ENCODE measurements around the gene MYZAP.

MYZAP gene

DNA sequence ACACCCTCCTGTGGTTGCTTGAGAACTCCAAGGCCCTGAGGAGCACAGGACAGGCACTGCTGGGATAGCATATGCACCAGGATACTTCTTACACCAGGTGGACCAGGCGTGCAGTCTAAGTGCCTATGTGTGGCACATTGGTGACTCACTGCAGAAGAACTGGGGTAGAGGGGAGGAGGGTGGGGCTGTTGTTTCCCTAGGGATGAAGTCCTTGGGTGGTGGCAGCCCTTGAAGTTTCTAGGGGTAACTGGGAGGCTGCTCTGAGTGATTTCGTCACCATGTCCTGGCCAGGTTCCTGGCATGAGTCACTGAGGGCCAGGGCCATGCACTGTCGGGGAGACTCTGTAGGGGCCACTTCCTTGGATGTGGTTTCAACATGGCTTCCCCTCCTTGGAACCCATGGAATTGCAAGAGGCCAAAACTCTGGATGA lies 15.9 kb downstream of the MYZAP start:
- no peaks in the 10 kb centered on the region for H3K79me1 ChIP-seq (replicated peaks; ENCODE audit: low read length, poor library complexity, severe bottlenecking)
- WGBS: 67% methylated on average over 3 of the region's 3 CpGs
- no peak overlapping the region for H2BK12ac ChIP-seq (ENCODE audit: low read length in 2 of 2)

DNA sequence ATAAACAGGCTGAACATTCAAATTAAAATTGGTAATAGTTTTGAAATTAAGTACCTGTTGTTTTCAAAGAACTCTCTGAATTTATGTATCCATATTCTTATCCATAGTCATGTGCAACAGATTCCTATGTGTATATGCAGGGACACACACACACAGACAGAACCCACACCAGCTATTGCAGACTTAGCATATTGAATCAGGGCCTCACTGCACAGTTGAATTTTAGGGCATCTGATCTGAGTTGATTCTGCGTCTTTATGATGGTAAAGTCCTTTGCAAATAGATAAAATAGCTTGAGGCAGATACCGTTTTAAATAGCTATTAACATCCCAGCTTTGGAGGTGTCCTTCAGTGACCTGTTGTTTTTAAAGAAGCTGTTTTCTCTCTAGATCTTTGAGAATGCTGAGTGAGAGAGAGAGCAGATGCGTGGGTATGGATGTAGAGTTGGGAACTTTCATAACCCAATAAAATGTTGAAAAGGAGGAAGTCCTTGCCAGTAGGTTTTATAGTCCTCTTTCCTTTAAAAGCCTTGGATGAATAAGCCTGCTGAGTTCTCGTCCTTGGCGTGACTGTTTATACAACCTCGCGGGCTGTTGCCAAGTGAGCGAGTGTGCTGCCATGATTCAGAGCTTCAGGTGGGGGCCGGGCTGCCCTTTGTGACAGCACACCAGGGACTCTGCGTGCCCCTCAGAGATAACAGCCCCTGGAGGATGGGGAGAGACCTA lies 18.3 kb downstream of the MYZAP start:
- Histone ChIP-seq H4K8ac (ENCODE audit: low read length) (no peak overlapping the region), H4K91ac (ENCODE audit: low read length) (no peak overlapping the region), H3K23ac (ENCODE audit: low read length in 2 of 2) (no peak overlapping the region), H3K79me1 (replicated peaks; ENCODE audit: low read length, poor library complexity, severe bottlenecking) (no peaks in the 10 kb centered on the region), H3K27ac (ENCODE audit: low read length, poor library complexity, severe bottlenecking) (no peak overlapping the region), H3K9me3 (ENCODE audit: control insufficient read depth, low read length) (no peaks in the 10 kb centered on the region), H2BK15ac (ENCODE audit: low read depth, poor library complexity, severe bottlenecking) (no peak overlapping the region), H3K4me1 (ENCODE audit: control insufficient read depth, insufficient read depth, low read depth, low read length) (peaks cover 7% of the 10 kb centered on the region), H3K4me3 (ENCODE audit: insufficient read depth in 1 of 2, low read depth in 1 of 2, low read length in 2 of 2) (no peak overlapping the region), H2BK5ac (ENCODE audit: low read depth, low read length, poor library complexity, severe bottlenecking) (no peak overlapping the region), H3K4ac (ENCODE audit: low read depth in 1 of 2, low read length in 2 of 2) (no peak overlapping the region), H2AFZ (ENCODE audit: low read depth, low read length) (peak overlapping the region; percentile 36), H3K4me2 (ENCODE audit: low read length, poor library complexity, severe bottlenecking) (peak overlapping the region; percentile 33), H3K14ac (ENCODE audit: low read length in 2 of 2) (no peak overlapping the region), H3K18ac (ENCODE audit: low read depth in 1 of 2, low read length in 2 of 2) (no peak overlapping the region), H3K27me3 (ENCODE audit: control insufficient read depth in 1 of 2, insufficient read depth in 1 of 2, low read length in 2 of 2) (no peaks in the 10 kb centered on the region), H3K9ac (ENCODE audit: low read length) (no peak overlapping the region), H2AK5ac (ENCODE audit: low read length, severe bottlenecking) (no peak overlapping the region), H2BK12ac (ENCODE audit: low read length in 2 of 2) (no peak overlapping the region), H2BK120ac (ENCODE audit: low read depth, low read length) (no peak overlapping the region), H3K36me3 (ENCODE audit: control insufficient read depth in 1 of 2, insufficient read depth in 2 of 2, low read depth in 1 of 2, low read length in 2 of 2) (no peaks in the 10 kb centered on the region)
- DNase-seq: peak; percentile 19
- 43% methylated on average over 10 of the region's 10 CpGs for WGBS

More for the DNA sequence above, 15.9 kb downstream of the MYZAP start:
- Histone ChIP-seq H2BK15ac (ENCODE audit: low read depth, poor library complexity, severe bottlenecking) (no peak overlapping the region), H3K18ac (ENCODE audit: low read depth in 1 of 2, low read length in 2 of 2) (no peak overlapping the region), H3K9ac (ENCODE audit: low read length) (no peak overlapping the region), H2AK5ac (ENCODE audit: low read length, severe bottlenecking) (no peak overlapping the region), H3K14ac (ENCODE audit: low read length in 2 of 2) (no peak overlapping the region), H3K4me3 (ENCODE audit: insufficient read depth in 1 of 2, low read depth in 1 of 2, low read length in 2 of 2) (no peak overlapping the region), H3K27me3 (ENCODE audit: control insufficient read depth in 1 of 2, insufficient read depth in 1 of 2, low read length in 2 of 2) (peaks cover 0 to 4% of the 10 kb centered on the region in 2 experiments), H2AFZ (ENCODE audit: low read depth, low read length) (no peak overlapping the region), H4K91ac (ENCODE audit: low read length) (no peak overlapping the region), H3K4ac (ENCODE audit: low read depth in 1 of 2, low read length in 2 of 2) (no peak overlapping the region), H4K8ac (ENCODE audit: low read length) (no peak overlapping the region), H3K4me1 (ENCODE audit: control insufficient read depth, insufficient read depth, low read depth, low read length) (peaks cover 7% of the 10 kb centered on the region), H2BK120ac (ENCODE audit: low read depth, low read length) (no peak overlapping the region), H3K27ac (ENCODE audit: low read length, poor library complexity, severe bottlenecking) (no peak overlapping the region), H2BK5ac (ENCODE audit: low read depth, low read length, poor library complexity, severe bottlenecking) (no peak overlapping the region), H3K4me2 (ENCODE audit: low read length, poor library complexity, severe bottlenecking) (no peak overlapping the region), H3K9me3 (ENCODE audit: control insufficient read depth, low read length) (no peaks in the 10 kb centered on the region), H3K36me3 (ENCODE audit: control insufficient read depth in 1 of 2, insufficient read depth in 2 of 2, low read depth in 1 of 2, low read length in 2 of 2) (no peaks in the 10 kb centered on the region), H3K23ac (ENCODE audit: low read length in 2 of 2) (no peak overlapping the region)
- peak; percentile 10 for DNase-seq

DNA sequence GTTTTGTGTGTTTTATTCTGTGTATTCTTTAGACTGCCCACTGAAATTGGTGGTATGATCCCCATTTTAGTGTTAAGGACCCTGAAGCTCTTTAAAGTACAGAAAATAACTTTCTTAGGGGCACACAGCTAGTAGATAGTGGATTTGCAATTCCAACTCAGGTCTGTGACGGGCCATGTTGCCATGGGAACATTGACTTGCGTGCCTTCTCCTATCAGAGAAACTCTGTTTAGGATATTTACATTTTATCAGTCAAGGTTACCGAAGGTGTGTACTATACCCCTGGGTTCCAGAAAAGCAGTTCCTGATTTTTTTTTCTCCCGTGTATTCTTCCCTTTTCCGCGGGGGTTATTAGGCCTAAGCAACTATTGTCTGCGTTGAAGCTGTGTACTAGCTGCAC lies 19.4 kb downstream of the MYZAP start:
- no peak overlapping the region for H3K18ac ChIP-seq (ENCODE audit: low read depth in 1 of 2, low read length in 2 of 2)
- no peaks in the 10 kb centered on the region for H3K36me3 ChIP-seq (ENCODE audit: control insufficient read depth in 1 of 2, insufficient read depth in 2 of 2, low read depth in 1 of 2, low read length in 2 of 2)
- H3K4ac ChIP-seq (ENCODE audit: low read depth in 1 of 2, low read length in 2 of 2): no peak overlapping the region
- H2BK12ac ChIP-seq (ENCODE audit: low read length in 2 of 2): no peak overlapping the region
- no peak overlapping the region for H2BK15ac ChIP-seq (ENCODE audit: low read depth, poor library complexity, severe bottlenecking)
- H3K27me3 ChIP-seq (ENCODE audit: control insufficient read depth in 1 of 2, insufficient read depth in 1 of 2, low read length in 2 of 2): no peaks in the 10 kb centered on the region
- no peak for DNase-seq
- H3K9me3 ChIP-seq (ENCODE audit: control insufficient read depth, low read length): no peaks in the 10 kb centered on the region
- no peak overlapping the region for H4K8ac ChIP-seq (ENCODE audit: low read length)
- no peak overlapping the region for H3K4me3 ChIP-seq (ENCODE audit: insufficient read depth in 1 of 2, low read depth in 1 of 2, low read length in 2 of 2)
- H2BK120ac ChIP-seq (ENCODE audit: low read depth, low read length): no peak overlapping the region
- H3K14ac ChIP-seq (ENCODE audit: low read length in 2 of 2): no peak overlapping the region
- WGBS: 98% methylated on average over 7 of the region's 7 CpGs
- H2AFZ ChIP-seq (ENCODE audit: low read depth, low read length): no peak overlapping the region
- no peaks in the 10 kb centered on the region for H3K79me1 ChIP-seq (replicated peaks; ENCODE audit: low read length, poor library complexity, severe bottlenecking)
- H2BK5ac ChIP-seq (ENCODE audit: low read depth, low read length, poor library complexity, severe bottlenecking): no peak overlapping the region
- no peak overlapping the region for H4K91ac ChIP-seq (ENCODE audit: low read length)
- H3K4me2 ChIP-seq (ENCODE audit: low read length, poor library complexity, severe bottlenecking): no peak overlapping the region
- H3K23ac ChIP-seq (ENCODE audit: low read length in 2 of 2): no peak overlapping the region
- H3K4me1 ChIP-seq (ENCODE audit: control insufficient read depth, insufficient read depth, low read depth, low read length): peaks cover 7% of the 10 kb centered on the region
- H2AK5ac ChIP-seq (ENCODE audit: low read length, severe bottlenecking): no peak overlapping the region
- H3K27ac ChIP-seq (ENCODE audit: low read length, poor library complexity, severe bottlenecking): no peak overlapping the region
- H3K9ac ChIP-seq (ENCODE audit: low read length): no peak overlapping the region

DNA sequence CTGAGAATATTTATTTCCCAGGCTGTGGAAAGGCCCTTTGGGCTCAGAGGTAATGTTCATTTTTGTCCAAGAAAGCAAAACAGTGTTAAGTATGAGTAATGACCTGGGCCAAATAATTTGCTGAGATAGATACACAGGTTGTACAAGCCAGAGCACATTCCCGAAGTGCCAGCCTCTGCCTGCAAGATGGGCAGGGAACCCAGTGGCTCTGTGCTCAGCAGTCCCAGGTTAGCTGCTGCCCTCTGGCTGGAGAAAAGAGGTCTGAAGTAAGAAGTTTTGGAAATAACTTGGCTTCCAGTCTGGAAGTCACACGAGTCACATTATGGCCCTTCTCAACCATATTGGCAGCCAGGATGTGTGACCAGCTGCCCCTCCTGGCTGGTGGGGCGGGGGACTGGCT lies 20.2 kb downstream of the MYZAP start:
- WGBS: 97% methylated on average over 2 of the region's 3 CpGs

More for the DNA sequence above, 20.2 kb downstream of the MYZAP start:
- DNase-seq: no peak
- H3K4ac ChIP-seq (ENCODE audit: low read depth in 1 of 2, low read length in 2 of 2): no peak overlapping the region
- H4K8ac ChIP-seq (ENCODE audit: low read length): no peak overlapping the region
- no peaks in the 10 kb centered on the region for H3K79me1 ChIP-seq (replicated peaks; ENCODE audit: low read length, poor library complexity, severe bottlenecking)
- H3K9me3 ChIP-seq (ENCODE audit: control insufficient read depth, low read length): no peaks in the 10 kb centered on the region
- H3K4me2 ChIP-seq (ENCODE audit: low read length, poor library complexity, severe bottlenecking): no peak overlapping the region
- H2BK12ac ChIP-seq (ENCODE audit: low read length in 2 of 2): no peak overlapping the region
- no peak overlapping the region for H3K9ac ChIP-seq (ENCODE audit: low read length)
- H3K14ac ChIP-seq (ENCODE audit: low read length in 2 of 2): no peak overlapping the region
- no peak overlapping the region for H2BK15ac ChIP-seq (ENCODE audit: low read depth, poor library complexity, severe bottlenecking)
- no peak overlapping the region for H2BK120ac ChIP-seq (ENCODE audit: low read depth, low read length)
- no peak overlapping the region for H2BK5ac ChIP-seq (ENCODE audit: low read depth, low read length, poor library complexity, severe bottlenecking)
- H3K18ac ChIP-seq (ENCODE audit: low read depth in 1 of 2, low read length in 2 of 2): no peak overlapping the region
- no peaks in the 10 kb centered on the region for H3K27me3 ChIP-seq (ENCODE audit: control insufficient read depth in 1 of 2, insufficient read depth in 1 of 2, low read length in 2 of 2)
- H3K4me1 ChIP-seq (ENCODE audit: control insufficient read depth, insufficient read depth, low read depth, low read length): peaks cover 7% of the 10 kb centered on the region
- H3K23ac ChIP-seq (ENCODE audit: low read length in 2 of 2): no peak overlapping the region
- H2AFZ ChIP-seq (ENCODE audit: low read depth, low read length): no peak overlapping the region
- H2AK5ac ChIP-seq (ENCODE audit: low read length, severe bottlenecking): no peak overlapping the region
- no peak overlapping the region for H3K4me3 ChIP-seq (ENCODE audit: insufficient read depth in 1 of 2, low read depth in 1 of 2, low read length in 2 of 2)
- no peak overlapping the region for H4K91ac ChIP-seq (ENCODE audit: low read length)
- H3K36me3 ChIP-seq (ENCODE audit: control insufficient read depth in 1 of 2, insufficient read depth in 2 of 2, low read depth in 1 of 2, low read length in 2 of 2): no peaks in the 10 kb centered on the region
- no peak overlapping the region for H3K27ac ChIP-seq (ENCODE audit: low read length, poor library complexity, severe bottlenecking)

Measured in mesenchymal stem cell (in vitro differentiated cells and primary cell).